HG02610 (cell line): Measurements from ENCODE around the gene DHPS.
A peak's percentile ranks its signal among the peaks of the same experiment; 100 is the strongest.
"Not testable (repeated sequence)": the region's sequence is repeated elsewhere in the genome, so short reads cannot be mapped to it uniquely, and the experiment has no call there.

ENCODE experiments used
- ATAC-seq: cut with Tn5 transposase; IDR thresholded peaks from one replicate; pipeline ENCODE4 v1.9.1; 2021; ENCODE audit warnings: mild to moderate bottlenecking, moderate library complexity; ENCODE audit not compliant: unreplicated experiment

Gene DHPS

DNA sequence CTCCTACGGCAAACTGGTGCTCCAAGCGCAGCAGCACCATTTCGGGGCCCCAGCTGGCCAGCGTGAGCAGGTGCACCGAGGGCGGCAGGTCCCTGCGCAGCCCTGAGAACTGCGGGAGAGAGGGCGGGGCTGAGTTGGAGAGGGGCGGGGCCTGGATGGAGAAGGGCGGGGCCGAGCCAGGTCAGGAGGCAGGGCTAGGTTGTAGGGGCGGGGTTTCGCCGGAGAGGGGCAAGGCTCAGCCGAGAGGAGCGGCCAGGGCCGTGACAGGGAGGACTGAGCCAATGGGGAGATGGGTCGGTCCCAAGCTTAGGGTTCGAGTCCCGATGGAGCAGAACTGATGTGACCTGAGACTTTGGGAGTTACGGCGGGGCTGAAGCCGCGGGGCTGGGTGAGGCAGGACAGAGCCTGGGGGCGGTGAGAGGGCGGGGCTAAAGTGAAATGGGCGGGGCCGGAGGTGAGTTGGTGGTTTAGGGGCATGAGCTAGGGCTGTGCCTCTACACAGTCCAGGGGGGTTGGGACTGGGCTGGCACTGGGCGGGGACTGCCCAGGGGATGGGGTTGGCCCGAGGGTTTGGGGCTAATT is 34.1 kb downstream of the DHPS start:
- no peak for ATAC-seq

DNA sequence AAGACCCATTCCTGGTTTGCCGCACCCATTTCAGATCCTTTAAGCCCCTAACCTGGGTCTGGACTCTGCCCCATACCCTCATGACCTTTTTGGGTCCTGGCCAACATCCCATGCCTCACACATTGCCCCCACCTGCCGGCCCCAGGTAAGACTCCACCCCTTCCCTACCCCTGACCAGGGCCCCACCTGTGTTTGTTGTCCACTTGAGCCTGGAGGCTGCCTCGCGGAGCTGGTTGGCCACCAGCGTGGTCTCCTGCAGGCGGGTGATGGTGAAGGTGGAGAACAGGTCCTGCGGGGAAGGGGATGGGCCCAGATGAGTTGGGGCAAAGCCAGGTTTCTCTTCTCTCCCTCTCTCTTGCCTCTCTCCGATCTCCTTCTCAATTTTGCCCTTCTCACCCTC is 34.6 kb downstream of the DHPS start:
- ATAC-seq = no peak

DNA sequence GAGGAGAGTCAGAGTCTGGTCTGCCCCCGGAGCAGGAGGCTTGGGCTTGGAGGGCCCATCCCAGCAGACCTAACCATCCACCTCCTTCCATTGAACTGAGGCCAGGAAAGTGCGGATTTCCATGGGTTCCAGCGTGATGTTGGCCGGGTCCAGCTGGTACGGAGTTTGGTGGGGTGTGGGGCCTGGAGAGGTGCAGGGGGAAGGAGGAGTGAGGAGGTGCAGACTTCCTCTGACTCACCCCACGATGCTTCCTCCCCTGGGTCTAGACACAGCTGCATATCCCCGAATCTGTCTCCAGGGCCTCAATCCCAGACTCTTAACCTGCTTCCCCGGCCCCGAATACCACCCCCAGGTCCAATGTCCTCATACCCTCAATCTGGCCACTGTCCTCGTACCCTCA is 35.1 kb downstream of the DHPS start:
- ATAC-seq = no peak

DNA sequence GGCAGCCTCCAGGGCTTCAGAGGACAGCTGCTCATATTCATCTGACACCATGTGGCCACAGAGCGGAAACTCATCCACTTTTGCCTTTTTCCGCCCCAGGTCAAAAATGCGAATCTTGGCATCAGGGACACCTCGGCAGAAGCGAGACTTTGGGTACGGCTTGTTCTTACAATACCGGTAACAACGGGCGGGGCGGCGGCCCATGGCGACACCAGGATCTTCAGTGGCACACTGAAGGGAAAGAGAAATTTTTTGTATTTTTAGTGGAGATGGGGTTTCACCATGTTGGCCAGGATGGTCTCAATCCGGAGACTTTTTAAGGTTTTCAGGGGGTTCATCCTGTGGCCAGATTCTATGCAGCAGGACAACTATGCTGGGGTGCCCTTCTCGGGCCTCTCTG is 38.0 kb downstream of the DHPS start:
- ATAC-seq = not testable (repeated sequence)

DNA sequence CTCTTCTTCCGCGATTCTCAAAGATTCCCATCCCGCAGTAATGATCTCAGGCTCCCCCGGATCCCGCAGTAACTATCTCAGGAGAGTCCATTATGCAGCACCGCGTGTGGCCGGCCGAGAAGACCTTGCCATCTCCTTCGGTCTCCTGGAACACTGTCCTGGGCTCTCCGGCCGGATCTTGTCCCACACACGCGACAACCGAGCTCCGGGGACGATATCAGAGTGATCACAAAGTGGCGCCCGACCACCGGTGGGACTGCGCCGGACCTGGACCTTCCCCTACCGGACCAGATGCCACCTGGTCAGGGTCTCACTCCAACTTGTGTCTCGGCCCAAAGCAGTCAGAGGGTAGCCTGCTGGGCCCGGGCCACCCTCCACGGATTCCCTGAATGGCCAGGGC is 39.2 kb downstream of the DHPS start:
- no peak for ATAC-seq

DNA sequence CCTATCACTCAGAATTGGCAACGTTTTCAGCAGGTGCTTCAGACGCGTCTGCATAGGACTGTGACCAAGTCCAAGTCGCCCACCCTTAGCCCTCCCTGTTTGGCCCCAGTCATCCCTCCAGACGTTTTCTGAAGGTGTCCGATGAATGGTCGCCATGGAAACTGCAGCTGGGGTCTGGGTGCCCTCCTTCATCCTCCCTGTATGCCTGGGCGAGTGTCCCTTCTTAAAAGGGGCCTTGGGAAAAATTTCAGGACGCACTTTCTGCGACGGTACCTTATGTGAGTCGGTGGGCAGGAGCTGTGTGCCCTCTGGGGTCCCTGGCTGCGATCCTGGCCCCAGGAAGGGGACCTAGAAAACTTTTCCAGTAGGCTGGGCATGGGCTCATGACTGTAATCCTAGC is 40.2 kb downstream of the DHPS start:
- ATAC-seq = no peak

DNA sequence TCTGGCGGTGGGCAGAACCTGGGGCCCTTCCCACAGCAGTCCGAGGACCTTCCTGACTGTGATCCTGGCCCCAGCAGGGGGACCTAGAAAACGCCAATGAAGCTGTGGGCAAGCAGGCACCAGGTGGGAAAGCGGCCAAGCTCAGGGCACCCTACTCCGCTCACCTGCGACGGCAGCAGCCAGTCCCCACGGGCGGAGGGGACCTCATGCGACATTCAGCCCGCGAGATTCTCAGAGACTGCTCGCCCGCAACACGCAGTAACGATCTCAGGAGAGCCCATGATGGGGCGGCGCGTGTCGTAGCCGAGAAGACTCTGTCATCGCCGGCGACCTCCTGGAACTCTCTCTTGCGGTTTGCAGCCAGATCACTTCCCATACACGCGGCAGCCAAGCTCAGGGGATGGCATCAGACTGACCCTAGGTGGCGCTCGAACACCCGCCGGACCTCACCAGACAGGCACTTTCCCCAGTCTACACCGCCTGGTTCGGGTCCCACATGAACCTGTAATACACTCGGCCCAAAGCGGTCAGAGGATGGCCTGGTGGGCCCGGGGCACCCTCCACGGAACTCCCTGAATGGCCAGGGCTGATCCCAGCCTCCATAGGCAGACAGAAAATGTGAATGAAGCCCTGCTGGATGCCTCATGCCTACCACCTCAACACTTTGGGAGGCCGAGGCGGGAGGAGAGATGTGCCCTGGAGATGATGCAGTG is 41.6 kb downstream of the DHPS start:
- peak; percentile 55 for ATAC-seq

DNA sequence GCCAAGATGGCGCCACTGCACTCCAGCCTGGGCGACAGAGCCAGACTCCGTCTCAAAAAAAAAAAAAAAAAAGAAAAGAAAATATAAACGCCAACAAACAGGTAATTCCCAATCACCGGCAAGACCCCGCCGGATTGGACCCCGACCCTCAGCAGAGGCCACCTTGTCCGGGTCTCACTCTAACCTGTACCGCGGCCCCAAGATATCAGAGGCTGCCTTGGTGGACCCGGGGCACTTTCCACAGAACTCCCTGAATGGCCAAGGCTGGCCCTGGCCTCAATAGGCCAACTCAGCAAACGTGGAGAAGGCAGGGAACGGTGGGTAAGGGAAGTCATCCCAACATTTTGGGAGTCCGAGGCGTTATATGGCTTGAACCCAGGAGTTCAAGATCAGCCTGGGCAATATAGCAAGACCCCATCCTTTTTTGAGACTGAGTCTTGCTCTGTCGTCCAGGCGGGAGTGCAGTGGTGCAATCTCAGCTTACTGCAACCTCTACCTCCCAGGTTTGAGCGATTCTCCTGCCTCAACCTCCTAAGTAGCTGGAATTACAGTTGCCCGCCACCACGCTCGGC is 43.0 kb downstream of the DHPS start:
- no peak for ATAC-seq

DNA sequence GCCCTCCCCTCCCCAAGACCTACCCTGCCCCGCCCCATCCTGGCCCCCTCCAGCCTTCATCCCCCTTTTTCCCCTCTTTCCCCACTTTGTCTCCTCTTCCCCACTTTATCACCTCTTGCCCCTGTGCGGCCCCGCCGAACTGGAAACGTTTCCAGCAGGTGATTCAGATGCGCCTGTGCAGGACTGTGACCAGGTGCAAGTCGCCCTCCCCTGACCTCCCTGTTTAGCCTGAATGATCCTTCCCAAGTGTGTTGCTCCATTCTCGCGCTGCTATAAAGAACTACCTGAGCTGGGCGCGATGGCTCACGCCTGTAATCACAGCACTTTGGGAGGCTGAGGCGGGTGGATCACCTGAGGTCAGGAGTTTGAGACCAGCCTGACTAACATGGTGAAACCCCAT is 45.0 kb downstream of the DHPS start:
- no peak for ATAC-seq

DNA sequence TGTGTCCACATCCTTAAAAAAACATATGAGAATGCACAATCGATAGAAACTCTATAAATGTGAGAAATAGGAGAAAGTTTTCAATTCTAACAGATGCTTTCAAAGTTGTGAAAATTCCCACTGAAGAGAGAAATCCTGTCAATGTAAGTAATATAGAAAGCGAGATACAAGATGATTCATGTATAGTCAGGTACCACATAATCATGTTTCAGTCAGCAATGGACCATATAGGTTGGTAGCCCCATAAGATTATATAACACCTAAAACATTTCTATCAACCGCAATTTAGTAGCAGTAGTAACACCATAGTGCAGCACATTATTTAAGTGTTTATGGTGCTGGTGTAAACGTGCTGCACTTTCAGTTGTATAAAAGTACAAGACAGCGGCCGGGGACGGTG is 52.5 kb downstream of the DHPS start:
- ATAC-seq = no peak

DNA sequence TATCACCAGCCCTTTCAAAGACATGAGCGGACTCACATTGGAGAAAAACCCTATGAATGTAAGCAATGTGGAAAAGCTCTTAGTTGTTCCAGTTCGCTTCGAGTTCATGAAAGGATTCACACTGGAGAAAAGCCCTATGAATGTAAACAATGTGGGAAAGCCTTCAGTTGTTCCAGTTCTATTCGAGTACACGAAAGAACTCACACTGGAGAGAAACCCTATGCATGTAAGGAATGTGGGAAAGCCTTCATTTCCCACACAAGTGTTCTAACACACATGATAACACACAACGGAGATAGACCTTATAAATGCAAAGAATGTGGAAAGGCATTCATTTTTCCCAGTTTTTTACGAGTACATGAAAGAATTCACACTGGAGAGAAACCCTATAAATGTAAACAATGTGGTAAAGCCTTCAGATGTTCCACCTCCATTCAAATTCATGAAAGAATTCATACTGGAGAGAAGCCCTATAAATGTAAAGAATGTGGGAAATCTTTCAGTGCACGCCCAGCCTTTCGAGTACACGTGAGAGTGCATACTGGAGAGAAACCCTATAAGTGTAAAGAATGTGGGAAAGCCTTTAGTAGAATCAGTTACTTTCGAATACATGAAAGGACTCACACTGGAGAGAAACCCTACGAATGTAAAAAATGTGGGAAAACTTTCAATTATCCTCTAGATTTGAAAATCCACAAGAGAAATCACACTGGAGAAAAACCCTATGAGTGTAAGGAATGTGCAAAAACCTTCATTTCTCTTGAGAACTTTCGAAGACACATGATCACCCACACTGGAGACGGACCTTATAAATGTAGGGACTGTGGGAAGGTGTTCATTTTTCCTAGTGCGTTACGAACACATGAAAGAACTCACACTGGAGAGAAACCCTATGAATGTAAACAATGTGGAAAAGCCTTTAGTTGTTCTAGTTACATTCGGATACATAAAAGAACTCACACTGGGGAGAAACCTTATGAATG is 53.3 kb downstream of the DHPS start:
- ATAC-seq = no peak

DNA sequence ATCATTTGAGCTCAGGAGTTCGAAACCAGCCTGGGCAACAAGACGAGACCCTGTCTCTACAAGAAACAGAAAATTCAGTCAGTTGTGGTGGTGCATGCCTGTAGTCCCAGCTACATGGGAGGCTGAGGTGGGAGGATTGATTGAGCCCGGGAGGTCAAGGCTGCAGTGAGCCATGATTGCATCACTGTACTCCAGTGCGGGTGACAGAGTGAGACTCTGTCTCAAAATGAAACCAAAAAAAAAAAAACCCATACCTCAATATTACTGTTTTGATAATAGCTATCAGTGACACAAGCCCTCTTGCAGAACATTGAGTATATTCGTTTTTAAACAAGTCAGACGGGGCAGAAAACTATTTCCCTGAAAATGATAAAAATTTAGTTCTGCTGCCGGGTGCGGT is 54.7 kb downstream of the DHPS start:
- no peak for ATAC-seq
